NCI-H1694 (cell line): ENCODE data around the gene OR5K2.
A peak's percentile ranks its signal among the peaks of the same experiment; 100 is the strongest.

Source experiments
- DNase-seq: peaks from one replicate; lab custom pipeline; 2025; lab: John Stamatoyannopoulos, UW

The OR5K2 gene

GRCh38 chr3:98497381-98497780 lies at the start of gene OR5K2:
OR5K2 (plus strand) TSS chr3:98497681; CDS start chr3:98497681, 0 bp downstream.
- DNase-seq, result no peak

- no peak for DNase-seq
Measured at GRCh38 chr3:98449606-98450193, 47.8 kb upstream of the OR5K2 start.

- DNase-seq, result no peak
Measured at GRCh38 chr3:98450372-98450771, 47.1 kb upstream of the OR5K2 start.

DNA sequence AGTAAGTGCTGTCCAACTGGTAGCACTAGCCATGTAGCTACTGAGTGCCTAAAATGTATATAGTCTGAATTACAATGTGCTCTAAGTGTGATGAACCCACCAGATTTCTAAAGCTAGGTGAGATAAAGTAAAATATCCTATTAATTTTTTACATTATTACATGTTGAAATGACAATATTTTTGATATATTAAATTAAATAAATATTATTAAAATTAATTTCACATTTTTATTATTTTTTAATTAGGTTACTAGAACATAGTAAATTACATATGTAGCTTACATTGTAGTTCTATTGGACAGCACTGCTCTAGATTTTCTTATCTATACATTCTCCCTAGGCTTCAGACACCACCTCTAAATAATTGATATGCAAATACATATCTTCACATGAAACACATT lies 43.7 kb upstream of the OR5K2 start:
- DNase-seq, result no peak

- no peak for DNase-seq
Measured at GRCh38 chr3:98454929-98455328, 42.6 kb upstream of the OR5K2 start.

DNA sequence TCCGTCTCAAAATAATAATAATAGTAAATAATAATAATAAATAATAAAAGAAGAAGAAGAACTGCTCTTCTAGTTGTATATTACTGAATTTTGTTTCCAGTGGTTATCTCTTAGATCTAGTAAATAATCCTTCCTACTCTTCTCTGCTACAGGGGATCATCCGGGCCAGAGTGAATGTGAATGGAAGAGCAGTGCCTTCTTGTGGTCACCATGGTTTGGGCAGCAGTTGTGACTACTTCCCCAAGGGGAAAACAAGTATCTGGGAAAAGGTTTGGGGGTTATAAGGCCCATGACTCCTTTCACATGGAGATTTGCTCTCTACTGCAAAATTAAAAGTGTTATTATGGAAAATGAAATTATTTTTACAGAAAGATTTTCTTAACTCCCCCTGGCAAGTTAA lies 39.9 kb upstream of the OR5K2 start:
- DNase-seq, result no peak

GRCh38 chr3:98460220-98460619 lies 37.3 kb upstream of the OR5K2 start:
- DNase-seq, result no peak

- no peak for DNase-seq
Measured at GRCh38 chr3:98462901-98463300, 34.6 kb upstream of the OR5K2 start, which contains the start of gene OR5K1. OR5K1 (plus strand) TSS chr3:98463201; CDS start chr3:98469577, 6,376 bp downstream.

GRCh38 chr3:98482717-98483482 lies 14.6 kb upstream of the OR5K2 start:
- DNase-seq, result no peak

DNA sequence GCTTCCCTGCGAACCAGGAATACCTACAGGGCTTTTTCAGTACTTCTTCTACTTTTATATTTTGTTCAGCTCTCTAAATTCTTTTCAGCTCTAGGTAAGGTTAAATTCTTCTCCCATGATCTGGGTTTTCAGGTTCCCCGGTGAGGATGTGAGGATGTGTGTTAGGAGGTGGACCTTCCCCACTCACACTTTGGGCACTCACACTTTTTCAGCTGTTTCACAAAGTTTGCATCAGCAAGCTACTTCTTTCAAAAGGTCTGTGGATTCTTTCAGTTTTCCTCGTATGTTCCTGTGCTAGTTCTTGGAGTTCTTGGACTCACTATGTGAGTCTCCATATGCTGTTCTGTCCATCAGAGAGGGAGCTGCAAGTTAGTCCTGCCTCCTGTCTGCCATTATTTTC lies 13.9 kb upstream of the OR5K2 start:
- DNase-seq, result no peak

GRCh38 chr3:98500019-98500418 lies 2.5 kb downstream of the OR5K2 start:
- DNase-seq, result no peak

GRCh38 chr3:98501270-98501669 lies 3.8 kb downstream of the OR5K2 start:
- DNase-seq, result no peak

DNA sequence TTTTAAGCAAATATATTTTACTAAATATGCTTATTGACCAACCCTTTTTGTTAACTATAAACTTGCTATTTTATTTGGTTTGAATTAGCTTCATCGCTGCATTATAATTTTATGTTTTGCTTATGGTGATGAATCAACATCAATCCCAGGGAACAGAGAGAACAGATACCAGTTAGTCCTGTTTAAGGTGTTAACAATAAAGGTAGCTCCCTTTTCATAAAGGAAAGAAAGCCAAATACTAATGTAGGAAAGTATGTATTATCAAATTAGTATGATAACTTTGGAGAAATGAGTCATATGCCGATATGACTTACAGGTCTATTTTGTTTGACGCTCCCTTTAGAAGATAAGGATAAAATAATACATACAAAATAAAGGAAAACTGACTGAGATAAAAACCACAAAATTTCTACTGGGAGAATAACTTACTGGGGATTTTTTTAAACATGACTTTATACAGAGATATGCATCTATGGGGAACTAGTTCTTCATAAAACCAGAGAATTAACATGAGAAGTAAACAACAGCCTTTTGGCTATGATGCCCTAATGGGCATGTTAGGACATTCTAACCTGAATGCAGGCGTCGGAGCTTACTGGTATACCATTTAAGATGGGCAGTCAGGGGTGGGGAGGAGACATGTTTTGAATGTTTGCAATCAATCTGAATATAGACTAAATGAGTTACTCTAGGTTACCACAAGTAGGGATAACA lies 4.5 kb downstream of the OR5K2 start:
- no peak for DNase-seq

DNA sequence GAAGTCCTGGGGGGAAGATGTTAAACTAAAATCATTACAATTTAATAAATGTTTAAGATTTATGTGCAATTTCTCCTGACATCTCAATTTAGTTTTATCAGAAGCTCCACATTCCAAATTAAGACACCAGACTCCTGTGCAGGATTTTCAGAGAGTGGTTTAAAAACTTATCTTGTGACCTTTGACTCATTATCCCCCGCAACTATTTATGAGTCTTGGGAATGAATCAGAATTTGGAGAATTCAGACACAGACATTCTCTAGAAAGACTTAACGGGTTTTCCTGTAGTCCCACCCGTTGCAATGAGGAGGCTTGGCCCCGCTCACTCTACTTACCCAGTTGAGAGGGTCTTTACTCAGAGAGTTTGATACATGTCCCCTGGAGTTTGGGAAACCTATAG lies 7.1 kb downstream of the OR5K2 start:
- no peak for DNase-seq

DNA sequence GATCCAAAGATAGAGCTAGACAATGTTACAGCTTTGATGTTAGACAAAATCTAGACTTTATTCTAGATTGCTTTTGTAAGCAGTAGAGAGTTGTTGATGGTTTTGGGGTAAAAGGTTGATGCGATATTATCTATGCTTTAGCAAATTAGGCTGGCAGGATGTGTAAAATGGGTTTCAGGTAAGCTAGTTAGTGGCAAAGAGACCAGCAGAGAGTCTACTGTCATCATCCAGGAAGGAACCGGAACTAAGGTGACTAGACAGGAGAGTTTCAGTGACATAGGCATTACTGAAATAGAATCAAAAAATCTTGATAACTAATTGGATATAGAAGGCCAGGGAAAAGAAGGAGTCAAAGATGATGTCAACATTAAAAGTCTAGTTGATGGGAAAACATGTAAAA lies 11.1 kb downstream of the OR5K2 start:
- DNase-seq, result no peak

DNA sequence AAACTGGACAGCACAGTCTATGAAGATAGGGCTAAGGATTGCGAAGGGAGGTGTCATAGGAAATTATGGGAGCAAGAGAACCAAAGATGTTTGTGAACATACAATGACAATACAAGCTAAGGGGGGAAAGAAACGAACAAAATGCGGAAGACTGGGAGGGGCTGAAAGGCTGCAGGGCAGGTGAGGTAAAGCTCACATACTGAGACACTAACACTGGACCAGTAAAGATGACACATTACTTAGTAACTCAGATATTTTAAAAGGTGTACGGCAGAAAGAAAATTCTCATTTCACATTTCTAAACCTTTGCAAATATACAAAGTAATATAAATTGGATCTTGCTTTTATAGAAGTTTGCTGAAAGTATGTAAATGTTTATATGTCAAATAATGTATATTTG lies 15.1 kb downstream of the OR5K2 start:
- DNase-seq, result no peak

GRCh38 chr3:98513091-98513511 lies 15.6 kb downstream of the OR5K2 start:
- DNase-seq, result no peak

DNA sequence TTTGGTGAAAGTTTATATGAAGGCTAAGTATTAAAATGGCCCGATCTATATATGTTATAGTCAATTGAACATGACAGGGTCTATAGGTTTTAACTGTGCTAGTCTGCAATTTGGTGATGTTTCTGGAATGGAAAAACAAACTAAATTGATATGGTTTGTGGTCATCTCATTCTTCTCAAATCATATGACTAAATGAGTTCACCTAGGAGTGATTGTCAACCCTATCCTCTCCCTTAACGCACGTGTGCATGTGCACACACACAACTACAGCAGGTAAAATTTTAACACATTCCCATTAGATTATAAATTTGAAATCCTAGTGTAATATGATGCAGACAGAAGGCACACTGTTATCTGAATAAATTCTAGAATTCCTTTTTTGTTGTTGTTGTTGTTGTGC lies 16.3 kb downstream of the OR5K2 start:
- DNase-seq, result no peak

GRCh38 chr3:98514948-98515347 lies 17.5 kb downstream of the OR5K2 start:
- no peak for DNase-seq

GRCh38 chr3:98518816-98519215 lies 21.3 kb downstream of the OR5K2 start:
- no peak for DNase-seq

- no peak for DNase-seq
Measured at GRCh38 chr3:98519351-98519750, 21.9 kb downstream of the OR5K2 start.

- DNase-seq, result peak; percentile 8
Measured at GRCh38 chr3:98521897-98522543, 24.5 kb downstream of the OR5K2 start.
